Left ventricle myocardium inferior (tissue), 1 donor: ENCODE data around the gene KCTD18. TPM values are rescaled to one million over a fixed set of nuclear protein-coding genes. Genes with fewer than 3 reads are reported as not detected.

Experiments used
- DNase-seq: peaks from one replicate; pipeline ENCODE4 v3.0.0-alpha.2; 2020
- H3K27ac ChIP-seq: fragments of 200-600 bp; replicated peaks from 2 replicates; pipeline ENCODE4 v1.8.0; 2021
- H3K27me3 ChIP-seq: fragments of 200-600 bp; 2 replicates; pipeline ENCODE4 v1.8.0; 2021; ENCODE audit warnings: low read depth
- H3K36me3 ChIP-seq: fragments of 200-600 bp; 2 replicates; pipeline ENCODE4 v1.8.0; 2021
- H3K4me1 ChIP-seq: fragments of 200-600 bp; 2 replicates; pipeline ENCODE4 v1.8.0; 2021
- H3K4me3 ChIP-seq: fragments of 200-600 bp; 2 replicates; pipeline ENCODE4 v1.8.0; 2021; ENCODE audit warnings: mild to moderate bottlenecking, moderate library complexity
- H3K9me3 ChIP-seq: fragments of 200-600 bp; replicated peaks from 2 replicates; pipeline ENCODE4 v1.8.0; 2021
- intact Hi-C: fragments of 100-400 bp; cut with micrococcal nuclease; formaldehyde crosslinking; loops from one replicate; pipeline ENCODE4 v1.11.0; 2022
- total RNA-seq: library from RNA; stranded (reverse); fragmentation: NEBNext Ultra II Directional; extraction: Animal tissue kit (Norgen Biotek cat#: 25700); gene quantifications from one replicate; pipeline ENCODE4 v1.2.1, GENCODE V29; 2021
- TF ChIP-seq, protein P1 (sequence below): fragments of 200-600 bp; IDR thresholded peaks from 2 replicates; pipeline ENCODE4 v1.8.0; 2021; ENCODE audit warnings: antibody characterized with exemption, mild to moderate bottlenecking, borderline replicate concordance
- donor health status: DM: no; HTN: yes; CAD: no; lungs with severe emphysema.

The KCTD18 gene
- total RNA-seq, 1 donor from 2014 or later = 9.4 TPM

DNA sequence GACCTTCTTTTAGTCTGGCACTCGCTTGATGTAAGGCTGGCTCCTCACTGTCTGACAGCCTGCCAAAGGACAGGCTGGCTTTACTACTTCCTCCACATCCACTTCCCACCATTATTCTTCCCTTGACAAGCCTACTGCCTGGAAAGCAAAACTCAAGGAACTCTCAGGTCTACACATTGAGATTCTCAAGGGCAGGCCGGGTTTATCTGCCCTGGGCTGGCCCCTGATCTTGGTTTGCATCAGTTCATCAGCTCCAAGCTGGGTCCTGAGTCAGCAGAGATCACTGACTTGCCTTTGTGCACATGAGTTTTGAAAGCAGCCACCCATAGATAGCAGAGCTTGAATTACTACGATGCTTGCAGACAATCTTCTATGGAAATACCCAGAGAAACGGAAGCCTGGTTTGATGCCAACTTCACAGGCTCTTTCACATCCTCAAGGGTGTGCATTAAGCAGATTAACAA is 53.9 kb downstream of the KCTD18 start:
- intact Hi-C loops = no loop called here
- no peak for DNase-seq
- H3K9me3 ChIP-seq = no peaks in the 10 kb centered on the region
- TF ChIP-seq, protein P1, sequence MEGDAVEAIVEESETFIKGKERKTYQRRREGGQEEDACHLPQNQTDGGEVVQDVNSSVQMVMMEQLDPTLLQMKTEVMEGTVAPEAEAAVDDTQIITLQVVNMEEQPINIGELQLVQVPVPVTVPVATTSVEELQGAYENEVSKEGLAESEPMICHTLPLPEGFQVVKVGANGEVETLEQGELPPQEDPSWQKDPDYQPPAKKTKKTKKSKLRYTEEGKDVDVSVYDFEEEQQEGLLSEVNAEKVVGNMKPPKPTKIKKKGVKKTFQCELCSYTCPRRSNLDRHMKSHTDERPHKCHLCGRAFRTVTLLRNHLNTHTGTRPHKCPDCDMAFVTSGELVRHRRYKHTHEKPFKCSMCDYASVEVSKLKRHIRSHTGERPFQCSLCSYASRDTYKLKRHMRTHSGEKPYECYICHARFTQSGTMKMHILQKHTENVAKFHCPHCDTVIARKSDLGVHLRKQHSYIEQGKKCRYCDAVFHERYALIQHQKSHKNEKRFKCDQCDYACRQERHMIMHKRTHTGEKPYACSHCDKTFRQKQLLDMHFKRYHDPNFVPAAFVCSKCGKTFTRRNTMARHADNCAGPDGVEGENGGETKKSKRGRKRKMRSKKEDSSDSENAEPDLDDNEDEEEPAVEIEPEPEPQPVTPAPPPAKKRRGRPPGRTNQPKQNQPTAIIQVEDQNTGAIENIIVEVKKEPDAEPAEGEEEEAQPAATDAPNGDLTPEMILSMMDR = no peak
- H3K4me3 ChIP-seq = no peak overlapping the region
- no peaks in the 10 kb centered on the region for H3K27me3 ChIP-seq
- peak overlapping the region; percentile 2 for H3K27ac ChIP-seq
- peaks cover 22% of the 10 kb centered on the region for H3K36me3 ChIP-seq
- peaks cover 30% of the 10 kb centered on the region for H3K4me1 ChIP-seq

DNA sequence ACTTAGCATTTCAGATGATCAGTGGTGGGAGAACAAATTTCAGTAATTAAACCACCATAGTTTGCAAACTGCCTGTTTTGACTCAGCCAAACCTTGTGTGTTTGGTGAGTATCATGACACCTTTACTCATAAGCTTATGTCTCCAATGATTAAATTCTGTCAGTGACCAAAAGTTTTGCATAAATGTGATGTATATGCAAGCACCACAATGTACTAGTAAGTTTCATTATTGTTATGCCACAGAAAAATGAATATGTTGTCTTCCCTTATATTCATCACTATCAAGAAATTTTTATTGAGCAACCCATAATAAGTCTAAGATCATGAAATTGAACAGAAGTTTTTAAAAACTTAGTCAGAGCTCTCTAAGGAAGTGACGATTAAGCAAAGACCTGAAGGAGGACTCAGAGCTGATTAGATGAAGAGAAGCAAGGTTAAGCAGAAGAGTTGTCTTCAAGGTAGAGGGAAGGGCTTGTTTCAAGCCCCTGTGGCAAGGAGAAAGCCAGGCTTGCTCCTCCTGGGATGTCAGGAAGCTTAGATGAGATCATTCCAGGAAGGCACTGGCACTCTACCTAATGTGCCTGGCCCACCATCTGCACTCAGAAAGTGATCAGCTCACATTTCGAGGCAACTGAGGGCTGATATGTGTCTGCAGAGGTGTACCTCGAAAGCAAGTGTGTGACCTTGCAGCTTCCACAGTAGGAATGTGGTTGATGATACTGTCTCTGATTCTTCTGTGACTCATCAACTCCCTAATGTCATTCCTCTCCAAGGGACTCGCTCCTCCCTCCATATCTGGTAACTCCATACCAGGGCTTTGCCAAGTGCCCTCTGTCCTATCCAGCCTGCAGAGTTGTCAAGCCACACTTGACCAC is 54.7 kb downstream of the KCTD18 start:
- Histone ChIP-seq H3K4me1 (peaks cover 30% of the 10 kb centered on the region), H3K36me3 (peaks cover 22% of the 10 kb centered on the region), H3K9me3 (no peaks in the 10 kb centered on the region), H3K4me3 (no peak overlapping the region), H3K27me3 (no peaks in the 10 kb centered on the region), H3K27ac (peak overlapping the region; percentile 2)
- DNase-seq = no peak
- TF ChIP-seq, protein P1 = no peak
- intact Hi-C loops = no loop called here

DNA sequence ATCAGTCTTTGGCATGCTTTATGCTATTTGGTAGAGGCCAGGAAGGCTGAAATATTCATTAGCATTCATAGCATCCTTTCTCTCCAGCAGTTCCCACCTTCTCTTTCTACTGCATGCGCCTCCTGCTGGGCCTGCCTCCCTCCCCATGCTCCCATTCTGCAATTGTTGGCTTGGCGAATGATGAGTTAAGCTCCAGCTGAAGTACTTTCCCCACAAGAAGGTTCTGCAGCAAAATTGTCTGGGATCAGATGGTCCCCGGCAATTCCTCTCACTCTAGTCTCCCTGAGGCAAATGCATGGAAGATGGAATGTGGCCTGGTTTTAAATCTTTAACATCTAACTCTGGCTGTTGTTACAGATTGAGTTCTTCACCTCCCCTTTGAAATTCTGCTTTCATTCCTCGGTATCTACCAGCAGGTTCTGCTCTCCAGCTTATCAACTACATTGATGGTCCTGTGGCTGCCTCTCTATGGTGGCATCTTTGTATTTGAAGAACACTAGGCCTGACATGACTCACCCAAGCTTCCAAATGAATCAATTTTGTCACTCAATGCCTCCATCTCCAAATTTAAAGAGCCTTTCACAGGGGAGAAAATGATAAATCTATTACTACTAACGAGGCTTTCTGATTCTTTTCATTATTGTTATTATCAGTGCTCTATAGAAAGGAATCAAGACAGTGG is 55.9 kb downstream of the KCTD18 start:
- peaks cover 30% of the 10 kb centered on the region for H3K4me1 ChIP-seq
- TF ChIP-seq, protein P1 = no peak
- DNase-seq = no peak
- H3K27ac ChIP-seq = no peak overlapping the region
- peaks cover 18% of the 10 kb centered on the region for H3K36me3 ChIP-seq
- intact Hi-C loops = no loop called here
- H3K9me3 ChIP-seq = no peaks in the 10 kb centered on the region
- no peak overlapping the region for H3K4me3 ChIP-seq
- H3K27me3 ChIP-seq = no peaks in the 10 kb centered on the region

DNA sequence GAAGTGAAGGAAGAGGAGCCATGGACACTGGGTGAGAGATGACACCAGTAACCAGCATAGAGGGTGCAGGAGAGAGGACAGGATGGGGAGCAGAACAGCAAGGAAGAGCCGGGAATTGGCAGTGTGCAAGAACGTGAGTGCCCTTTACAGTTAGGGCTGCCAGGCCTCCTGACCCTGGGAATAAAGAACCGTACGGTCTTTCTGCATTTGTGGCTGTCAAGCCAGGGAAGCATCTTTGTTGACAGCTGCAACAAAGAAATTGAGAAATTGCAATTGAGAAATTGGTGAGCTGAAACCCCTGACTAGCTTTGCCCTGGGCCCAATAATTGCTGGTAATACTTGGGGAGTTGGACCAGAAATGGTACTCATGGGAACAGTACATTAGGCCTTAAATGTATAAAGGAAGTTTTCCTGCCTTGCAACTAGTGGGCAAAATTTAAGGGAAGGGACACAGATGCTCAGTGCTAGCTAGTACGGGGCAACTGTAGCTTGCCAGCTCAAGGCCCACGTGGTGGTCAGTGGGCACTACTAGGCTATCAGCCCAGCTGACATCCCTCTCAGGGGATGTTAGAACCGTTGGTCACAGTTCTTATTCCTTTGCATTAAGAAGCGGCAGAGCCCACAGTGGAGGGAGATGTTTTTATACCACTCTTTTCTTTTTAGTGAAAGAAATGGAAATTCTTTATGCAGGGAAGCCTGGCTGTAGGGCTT is 56.6 kb downstream of the KCTD18 start:
- no peak for DNase-seq
- Histone ChIP-seq H3K36me3 (peaks cover 18% of the 10 kb centered on the region), H3K4me3 (no peak overlapping the region), H3K27me3 (no peaks in the 10 kb centered on the region), H3K9me3 (no peaks in the 10 kb centered on the region), H3K27ac (no peak overlapping the region), H3K4me1 (peaks cover 30% of the 10 kb centered on the region)
- TF ChIP-seq, protein P1 = no peak
- intact Hi-C loops = no loop called here

DNA sequence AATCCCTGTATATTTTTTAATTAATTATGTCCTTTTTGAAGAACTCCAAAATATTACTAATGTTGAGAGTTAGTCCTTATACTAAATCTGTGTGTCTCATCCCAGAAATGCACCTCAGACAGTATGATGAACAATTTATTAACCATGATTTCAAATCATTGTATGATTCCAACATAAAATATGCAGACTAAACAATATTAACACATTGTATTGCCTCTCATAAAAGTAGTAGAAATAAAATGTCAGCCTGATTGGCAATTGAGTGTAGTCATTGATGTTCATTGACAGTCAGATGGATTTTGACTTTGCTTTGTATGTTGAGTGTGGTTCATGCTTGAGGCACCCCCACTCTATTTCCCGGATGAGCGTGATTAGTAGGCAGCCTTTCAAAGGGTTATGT is 57.5 kb downstream of the KCTD18 start:
- TF ChIP-seq, protein P1 = no peak
- Histone ChIP-seq H3K27ac (no peak overlapping the region), H3K4me3 (no peak overlapping the region), H3K27me3 (no peaks in the 10 kb centered on the region), H3K36me3 (peaks cover 18% of the 10 kb centered on the region), H3K9me3 (no peaks in the 10 kb centered on the region), H3K4me1 (peaks cover 27% of the 10 kb centered on the region)
- no peak for DNase-seq
- intact Hi-C loops = no loop called here
